Putamen (tissue), 1 donor: Measurements from ENCODE around the gene TMEM132C.
A peak's percentile ranks its signal among the peaks of the same experiment; 100 is the strongest.

ENCODE experiments used
- DNase-seq: peaks from one replicate; pipeline ENCODE4 v3.0.0-alpha.2; 2016; ENCODE audit warnings: low spot score

The TMEM132C gene

DNA sequence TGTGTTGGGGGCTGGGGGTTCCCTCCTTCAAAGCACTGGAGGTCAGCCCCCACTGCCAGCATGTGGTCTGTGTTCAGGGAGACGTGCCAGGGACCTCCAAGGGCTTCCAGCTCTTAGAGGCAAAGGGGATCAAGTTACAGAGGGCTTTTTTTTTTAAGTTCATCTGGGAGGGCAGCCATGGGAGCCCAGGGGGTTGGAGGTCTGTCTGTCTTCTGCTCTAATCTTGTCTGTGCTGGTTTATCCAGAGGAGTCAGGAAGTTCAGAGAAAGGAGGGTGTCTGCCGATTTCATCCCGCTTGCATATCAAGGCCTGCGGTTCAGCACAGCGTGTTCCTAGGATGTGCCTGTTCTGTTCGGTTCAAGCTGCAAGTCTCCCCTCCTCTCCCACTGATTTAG, 72.2 kb downstream of the TMEM132C start:
- no peak for DNase-seq

DNA sequence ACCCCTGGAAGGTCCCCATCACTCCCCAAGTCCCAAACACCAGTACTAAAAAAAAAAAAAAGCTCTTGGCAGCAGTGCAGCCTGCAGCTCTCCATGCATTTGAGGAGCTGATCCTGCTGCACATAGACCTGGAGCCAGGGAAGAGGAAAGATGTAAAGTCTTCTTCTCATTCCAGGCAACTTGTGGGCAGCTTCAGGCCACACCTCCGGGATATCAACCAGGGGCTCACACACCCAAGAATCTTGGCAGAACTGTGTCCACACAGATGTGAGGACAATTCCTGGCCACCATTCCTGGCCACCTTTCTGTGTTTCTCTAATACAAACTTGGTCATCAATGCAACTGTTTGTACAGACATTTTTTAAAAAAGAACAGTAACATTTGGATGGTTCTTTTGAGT, 72.7 kb downstream of the TMEM132C start:
- no peak for DNase-seq

GRCh38 chr12:128353301-128353700, 86.3 kb downstream of the TMEM132C start:
- no peak for DNase-seq

DNA sequence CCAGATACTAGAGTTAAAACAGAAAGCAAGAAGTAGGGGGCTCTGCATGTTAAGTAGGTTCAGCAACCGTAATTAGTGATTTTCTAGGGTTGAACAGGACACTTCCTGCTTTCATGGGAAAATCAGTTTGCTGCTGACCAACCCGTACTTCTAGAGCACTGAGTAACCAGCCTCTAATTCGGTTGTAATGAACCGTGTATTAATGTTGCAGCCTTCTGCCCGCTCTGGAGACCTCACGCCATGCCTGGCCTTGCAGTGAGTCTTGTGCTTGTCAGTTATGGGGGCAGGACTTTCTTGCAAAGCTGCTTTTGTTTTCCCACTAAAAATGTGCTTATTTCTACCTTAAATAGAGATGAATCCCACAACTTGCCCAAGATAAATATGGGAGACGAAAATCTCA, 89.6 kb downstream of the TMEM132C start:
- no peak for DNase-seq

- DNase-seq, result no peak
Measured at GRCh38 chr12:128361400-128361995, 94.5 kb downstream of the TMEM132C start.

- DNase-seq, result no peak
Measured at GRCh38 chr12:128365032-128365431, 98.1 kb downstream of the TMEM132C start.

- peak; percentile 34 for DNase-seq
Measured at GRCh38 chr12:128365651-128366231, 98.8 kb downstream of the TMEM132C start.

- DNase-seq, result no peak
Measured at GRCh38 chr12:128367961-128368360, 101.0 kb downstream of the TMEM132C start.

- peak; percentile 88 for DNase-seq
Measured at GRCh38 chr12:128381541-128381940, 114.6 kb downstream of the TMEM132C start.

- DNase-seq, result peak; percentile 71
Measured at GRCh38 chr12:128381946-128382345, 115.0 kb downstream of the TMEM132C start.

DNA sequence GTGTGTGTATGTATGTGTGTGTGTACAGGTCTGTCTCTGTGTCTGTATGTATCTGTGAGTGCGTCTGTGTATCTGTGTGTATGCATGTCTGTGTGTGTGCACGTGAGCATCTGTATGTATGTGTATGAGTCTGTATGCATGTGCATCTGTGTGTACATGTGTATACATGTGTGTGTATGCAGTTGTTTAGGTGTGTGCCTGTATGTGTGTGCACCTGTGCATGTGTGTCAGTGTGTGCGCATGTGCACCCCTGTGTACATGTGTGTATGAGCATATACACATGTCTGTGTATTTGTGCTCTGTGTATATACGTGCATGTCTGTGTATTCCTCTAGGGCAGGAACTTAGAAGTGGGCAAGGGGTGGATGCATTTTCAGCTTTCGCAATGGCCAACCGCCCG, 116.0 kb downstream of the TMEM132C start:
- DNase-seq, result no peak

DNA sequence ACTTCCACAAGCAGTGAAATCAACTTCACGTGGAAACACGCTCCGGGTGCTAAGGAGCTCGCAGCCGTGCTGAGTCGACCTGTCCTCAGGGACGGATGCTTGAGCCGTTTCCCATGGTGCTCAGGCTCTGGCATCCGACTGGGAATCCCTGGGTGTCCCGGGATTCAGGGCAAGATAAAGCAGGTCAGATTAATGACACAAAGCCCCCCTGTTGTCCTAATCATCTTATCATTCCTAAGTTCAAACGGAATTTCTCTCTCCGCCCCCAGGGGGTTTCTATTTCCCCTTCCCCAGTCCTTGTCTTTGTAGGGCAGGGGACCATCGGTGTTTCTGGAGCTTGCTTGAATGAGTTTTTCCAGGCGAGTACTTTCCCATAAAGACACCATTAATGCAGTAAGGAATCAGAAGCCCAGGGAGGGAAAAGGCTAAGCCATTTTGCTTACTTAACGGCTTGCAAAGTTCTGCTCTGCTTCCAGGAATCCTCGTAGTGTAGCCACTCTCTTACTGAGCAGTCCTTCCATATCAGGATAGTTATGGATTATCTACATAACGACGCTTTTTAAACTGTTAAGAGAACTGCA, 116.5 kb downstream of the TMEM132C start:
- DNase-seq, result no peak

DNA sequence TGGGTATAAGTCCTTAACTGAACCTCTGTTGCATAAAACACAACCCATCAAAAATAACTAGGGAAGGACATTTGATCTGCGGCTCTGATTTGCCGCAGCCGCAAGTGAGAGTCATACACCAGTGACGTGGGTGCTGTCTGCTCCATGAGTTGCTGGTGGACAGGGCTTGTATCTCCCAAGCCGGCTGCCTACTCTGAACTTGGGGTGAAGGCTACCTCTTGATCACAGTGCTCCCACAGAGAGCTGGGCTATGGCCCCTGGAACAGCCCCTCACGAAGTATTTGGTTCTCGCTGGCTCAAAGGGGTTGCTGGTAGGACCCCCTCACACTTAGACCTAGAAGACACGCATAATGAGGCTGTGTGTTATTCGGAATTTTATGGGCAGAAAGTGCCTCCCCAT, 118.8 kb downstream of the TMEM132C start:
- no peak for DNase-seq

- DNase-seq, result no peak
Measured at GRCh38 chr12:128387811-128388422, 120.9 kb downstream of the TMEM132C start.

GRCh38 chr12:128388461-128389000, 121.6 kb downstream of the TMEM132C start:
- DNase-seq, result no peak

GRCh38 chr12:128393346-128393745, 126.4 kb downstream of the TMEM132C start:
- no peak for DNase-seq

DNA sequence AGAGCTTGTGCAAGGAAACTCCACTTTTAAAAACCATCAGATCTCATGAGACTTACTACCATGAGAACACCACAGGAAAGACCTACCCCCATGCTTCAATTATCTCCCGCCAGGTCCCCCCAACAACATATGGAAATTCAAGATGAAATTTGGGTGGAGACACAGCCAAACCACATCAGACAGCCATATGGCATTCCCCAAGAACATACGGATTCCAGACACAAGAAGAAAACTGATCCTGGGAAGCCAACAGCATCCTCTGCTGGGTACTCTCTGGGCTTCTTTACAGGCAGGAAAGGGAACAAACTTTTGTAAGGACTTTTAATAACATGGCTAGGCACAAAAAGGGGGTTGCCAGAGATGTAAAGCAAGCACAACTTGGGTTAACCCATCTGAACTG, 127.2 kb downstream of the TMEM132C start:
- DNase-seq, result no peak

- no peak for DNase-seq
Measured at GRCh38 chr12:128399253-128399652, 132.3 kb downstream of the TMEM132C start.

DNA sequence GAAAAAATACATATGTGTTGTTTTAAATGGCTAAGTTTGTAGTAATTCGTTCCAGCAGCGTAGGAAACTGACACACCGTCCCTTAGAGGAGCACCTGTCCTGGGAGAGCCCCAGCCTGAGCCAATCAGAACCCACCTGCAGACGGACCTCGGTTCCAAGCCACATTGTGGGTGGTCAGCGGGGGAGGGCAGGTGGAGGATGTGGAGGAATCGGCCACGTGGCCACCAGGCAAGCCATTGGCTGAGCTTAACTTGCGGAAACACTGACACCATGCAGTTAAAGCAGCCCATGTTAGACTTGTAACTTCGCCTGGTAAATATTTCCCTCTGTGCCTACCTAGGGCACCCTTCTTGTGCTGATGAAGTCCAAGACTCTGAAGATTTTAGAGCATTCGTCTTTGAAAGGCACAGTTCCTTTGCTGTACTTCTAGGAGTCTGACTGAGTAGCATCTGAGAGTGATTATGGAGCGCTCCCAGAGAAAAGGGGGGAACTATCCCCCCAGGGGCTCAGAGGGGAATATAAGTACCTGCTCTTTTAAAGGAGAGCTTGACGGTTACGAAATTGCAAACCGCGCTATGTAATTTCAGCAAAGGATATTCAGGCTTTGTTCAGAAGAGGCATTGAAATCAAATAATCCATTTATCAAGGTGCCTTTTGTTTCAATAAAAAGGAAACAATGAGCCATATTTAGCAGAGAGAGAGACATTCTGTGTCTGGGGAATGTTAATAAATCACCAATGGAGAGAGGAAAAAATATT, 135.7 kb downstream of the TMEM132C start:
- DNase-seq, result no peak

DNA sequence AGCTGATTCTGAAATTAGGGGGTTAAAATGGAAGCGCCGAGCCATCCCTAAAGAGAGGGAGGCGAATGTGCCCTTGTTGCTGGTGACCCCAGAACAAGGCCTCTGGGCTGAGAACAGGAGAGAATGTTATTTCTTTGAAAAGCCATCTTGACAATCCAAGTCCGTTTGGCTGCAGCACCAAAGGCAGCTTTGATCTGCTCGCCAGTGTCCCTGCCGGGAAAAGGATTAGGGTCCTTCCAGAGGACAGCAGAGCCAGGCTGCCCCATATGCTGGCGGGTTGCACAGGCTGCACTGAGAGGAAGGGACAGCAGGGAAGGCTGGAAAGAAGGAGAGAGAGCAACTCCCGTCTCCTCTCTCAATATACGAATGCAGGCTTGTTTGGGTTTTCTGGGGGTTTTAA, 141.7 kb downstream of the TMEM132C start:
- DNase-seq, result peak; percentile 54

- DNase-seq, result no peak
Measured at GRCh38 chr12:128415036-128415560, 148.1 kb downstream of the TMEM132C start.

DNA sequence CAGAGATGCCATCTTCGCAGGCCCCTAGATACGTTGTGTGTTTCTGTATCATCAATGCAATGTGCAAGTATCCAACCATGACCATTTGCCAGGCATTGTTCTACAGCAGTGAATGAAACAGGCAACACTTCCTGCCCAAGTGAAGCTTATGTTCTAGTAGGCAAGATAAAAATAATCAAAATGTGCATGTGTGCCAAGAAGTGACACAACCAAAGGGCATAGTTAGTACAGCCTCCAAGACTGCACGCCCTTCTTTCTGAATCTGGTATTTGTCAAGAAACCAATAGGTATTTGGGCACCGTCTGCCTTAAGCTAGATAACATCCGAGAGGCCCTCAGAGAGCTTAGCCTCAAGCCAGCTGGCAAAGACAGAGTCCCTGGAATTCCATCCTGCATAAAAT, 152.0 kb downstream of the TMEM132C start:
- no peak for DNase-seq
